Vagina (tissue), 2 donors: ENCODE results near the gene STK40. TPM values are rescaled to one million over a fixed set of nuclear protein-coding genes. Genes with fewer than 3 reads are reported as not detected.

Experiments
- DNase-seq, 2 donors: peaks; one replicate each; pipeline ENCODE4 v3.0.0-alpha.2; 2017; ENCODE audit errors: extremely low spot score in 2 of 2
- H3K27ac ChIP-seq: fragments of 200-600 bp; sonication (generic); one replicate; pipeline ENCODE4 v1.5.1; 2019
- H3K27me3 ChIP-seq: fragments of 200-600 bp; sonication (generic); one replicate; pipeline ENCODE4 v1.5.1; 2019
- H3K36me3 ChIP-seq, 2 donors: fragments of 200-600 bp; sonication (generic); one replicate each; pipeline ENCODE4 v1.5.1; 2017 to 2019
- H3K4me1 ChIP-seq: fragments of 200-600 bp; sonication (generic); one replicate; pipeline ENCODE4 v1.5.1; 2019
- H3K4me3 ChIP-seq, 2 donors: fragments of 200-600 bp; sonication (generic); 1 replicate in 1 of 2; 2 replicates in 1 of 2; pipeline ENCODE4 v1.5.1; 2016 to 2019
- H3K9me3 ChIP-seq: fragments of 200-600 bp; sonication (generic); one replicate; pipeline ENCODE4 v1.5.1; 2019
- CTCF ChIP-seq, 3 experiments: fragments of 450-650 bp in 2 of 3; fragments of 200-600 bp in 1 of 3; sonication (generic) in 1 of 3; IDR thresholded peaks; one replicate each; pipeline ENCODE4 v1.5.1; 2017 to 2019; ENCODE audit warnings: antibody characterized with exemption in 3 of 3, mild to moderate bottlenecking in 2 of 3, moderate library complexity in 2 of 3
- POLR2A ChIP-seq, 2 donors: fragments of 450-650 bp; IDR thresholded peaks; one replicate each; pipeline ENCODE4 v1.6.1; 2017; ENCODE audit warnings: antibody characterized with exemption in 2 of 2, mild to moderate bottlenecking in 2 of 2, moderate library complexity in 2 of 2
- POLR2AphosphoS5 ChIP-seq, 2 donors: sonication (generic); formaldehyde crosslinking; IDR thresholded peaks; one replicate each; pipeline ENCODE4 v1.9.0; 2017; ENCODE audit warnings: antibody characterized with exemption in 2 of 2, mild to moderate bottlenecking in 2 of 2, low read depth in 1 of 2; ENCODE audit not compliant: insufficient read depth in 1 of 2
- intact Hi-C: fragments of 100-400 bp; cut with DNase I; formaldehyde crosslinking; loops from one replicate; pipeline ENCODE4 v1.15.1; 2023
- total RNA-seq: library from RNA; depleted of rRNA; stranded (reverse); fragments of >200 nt; gene quantifications from one replicate; pipeline ENCODE4 v1.2.3, GENCODE V29; 2016

The STK40 gene
- total RNA-seq, 1 donor from 2014 or later = 35.4 TPM

- H3K36me3 ChIP-seq = peaks cover 0 to 25% of the 10 kb centered on the region in 2 donors
- no peak overlapping the region for H3K27ac ChIP-seq
- intact Hi-C loops = no loop called here
- no peaks in the 10 kb centered on the region for H3K9me3 ChIP-seq
- H3K27me3 ChIP-seq = no peaks in the 10 kb centered on the region
- TF ChIP-seq POLR2AphosphoS5 (IDR thresholded peaks at IDR 0.05; ENCODE audit: insufficient read depth in 1 of 2, low read depth in 1 of 2) (peak in 1 of 2 donors; percentile 11), CTCF (IDR thresholded peaks at IDR 0.05) (no peak)
- H3K4me1 ChIP-seq = peaks cover 7% of the 10 kb centered on the region
- H3K4me3 ChIP-seq = no peak overlapping the region
- DNase-seq = no peak
Observed at GRCh38 chr1:36339215-36339614, 46.5 kb downstream of the STK40 start.

- no peak overlapping the region for H3K4me3 ChIP-seq
- no peaks in the 10 kb centered on the region for H3K4me1 ChIP-seq
- no peak overlapping the region for H3K27ac ChIP-seq
- no peaks in the 10 kb centered on the region for H3K27me3 ChIP-seq
- intact Hi-C loops = no loop called here
- H3K36me3 ChIP-seq = peaks cover 0 to 18% of the 10 kb centered on the region in 2 donors
- no peak for DNase-seq
- TF ChIP-seq POLR2AphosphoS5 (IDR thresholded peaks at IDR 0.05; ENCODE audit: insufficient read depth in 1 of 2, low read depth in 1 of 2) (no peak), POLR2A (IDR thresholded peaks at IDR 0.05) (no peak), CTCF (IDR thresholded peaks at IDR 0.05) (no peak)
- no peaks in the 10 kb centered on the region for H3K9me3 ChIP-seq
Observed at GRCh38 chr1:36337830-36338229, 47.9 kb downstream of the STK40 start.

- Histone ChIP-seq H3K4me1 (peaks cover 16% of the 10 kb centered on the region), H3K27ac (no peak overlapping the region), H3K9me3 (no peaks in the 10 kb centered on the region), H3K27me3 (no peaks in the 10 kb centered on the region), H3K4me3 (no peak overlapping the region), H3K36me3 (no peaks in the 10 kb centered on the region)
- intact Hi-C loops = no loop called here
- TF ChIP-seq POLR2A (IDR thresholded peaks at IDR 0.05) (no peak), POLR2AphosphoS5 (IDR thresholded peaks at IDR 0.05; ENCODE audit: insufficient read depth in 1 of 2, low read depth in 1 of 2) (no peak), CTCF (IDR thresholded peaks at IDR 0.05) (no peak)
- DNase-seq = no peak
Observed at GRCh38 chr1:36330940-36331339, 54.8 kb downstream of the STK40 start.

GRCh38 chr1:36329817-36330216 lies 55.9 kb downstream of the STK40 start:
- no peak overlapping the region for H3K4me3 ChIP-seq
- no peak for DNase-seq
- H3K9me3 ChIP-seq = no peaks in the 10 kb centered on the region
- no peak for TF ChIP-seq POLR2A (IDR thresholded peaks at IDR 0.05)
- no peak for TF ChIP-seq CTCF (IDR thresholded peaks at IDR 0.05)
- no peak for TF ChIP-seq POLR2AphosphoS5 (IDR thresholded peaks at IDR 0.05; ENCODE audit: insufficient read depth in 1 of 2, low read depth in 1 of 2)
- H3K36me3 ChIP-seq = no peaks in the 10 kb centered on the region
- no peaks in the 10 kb centered on the region for H3K27me3 ChIP-seq
- intact Hi-C loops = no loop called here
- H3K27ac ChIP-seq = no peak overlapping the region
- H3K4me1 ChIP-seq = peaks cover 26% of the 10 kb centered on the region

GRCh38 chr1:36328713-36329112 lies 57.0 kb downstream of the STK40 start:
- Histone ChIP-seq H3K36me3 (no peaks in the 10 kb centered on the region), H3K4me1 (peaks cover 37% of the 10 kb centered on the region), H3K27me3 (no peaks in the 10 kb centered on the region), H3K27ac (no peak overlapping the region), H3K4me3 (no peak overlapping the region), H3K9me3 (no peaks in the 10 kb centered on the region)
- DNase-seq = no peak
- TF ChIP-seq POLR2AphosphoS5 (IDR thresholded peaks at IDR 0.05; ENCODE audit: insufficient read depth in 1 of 2, low read depth in 1 of 2) = no peak
- intact Hi-C loops = no loop called here

- Histone ChIP-seq H3K36me3 (no peaks in the 10 kb centered on the region), H3K9me3 (no peaks in the 10 kb centered on the region), H3K4me1 (peaks cover 38% of the 10 kb centered on the region), H3K27ac (no peak overlapping the region), H3K4me3 (no peak overlapping the region), H3K27me3 (no peaks in the 10 kb centered on the region)
- no peak for TF ChIP-seq POLR2A (IDR thresholded peaks at IDR 0.05)
- no peak for TF ChIP-seq POLR2AphosphoS5 (IDR thresholded peaks at IDR 0.05; ENCODE audit: insufficient read depth in 1 of 2, low read depth in 1 of 2)
- no peak for TF ChIP-seq CTCF (IDR thresholded peaks at IDR 0.05)
- DNase-seq = no peak
- intact Hi-C loops = no loop called here
Observed at GRCh38 chr1:36328088-36328480, 57.6 kb downstream of the STK40 start.
